Calu3 (cell line): ENCODE measurements around the gene SNX25. TPM values are rescaled to one million over a fixed set of nuclear protein-coding genes. Genes with fewer than 3 reads are reported as not detected.
"Not testable (repeated sequence)": the region's sequence is repeated elsewhere in the genome, so short reads cannot be mapped to it uniquely, and the experiment has no call there.

Experiments
- BruUV-seq: library from RNA; stranded (reverse); fragments of 400-500 nt; replicated peaks from 2 replicates; lab custom pipeline; 2021; lab: Mats Ljungman, UMichigan
- CTCF ChIA-PET: fragments of 300-600 bp; sonication (Branson Sonifier 250); formaldehyde crosslinking; loops from one replicate; lab custom pipeline; 2022; ENCODE audit warnings: antibody characterized with exemption; lab: Charles Lee
- DNase-seq: peaks from one replicate; pipeline ENCODE4 v3.0.0; 2022
- H3K27ac Mint-ChIP-seq: one replicate; pipeline ENCODE4 v1.8.0; 2022; ENCODE audit warnings: mixed read lengths; ENCODE audit not compliant: unreplicated experiment
- H3K27me3 Mint-ChIP-seq: one replicate; pipeline ENCODE4 v1.8.0; 2022; ENCODE audit warnings: mixed read lengths; ENCODE audit not compliant: unreplicated experiment
- H3K36me3 Mint-ChIP-seq: one replicate; pipeline ENCODE4 v1.8.0; 2022; ENCODE audit warnings: mild to moderate bottlenecking, moderate library complexity, mixed read lengths; ENCODE audit not compliant: insufficient read depth, unreplicated experiment
- H3K4me1 Mint-ChIP-seq: one replicate; pipeline ENCODE4 v1.8.0; 2022; ENCODE audit warnings: mild to moderate bottlenecking, low read depth, mixed read lengths; ENCODE audit not compliant: unreplicated experiment
- H3K4me3 Mint-ChIP-seq: one replicate; pipeline ENCODE4 v1.8.0; 2022; ENCODE audit warnings: mild to moderate bottlenecking, low read depth, moderate library complexity, mixed read lengths; ENCODE audit not compliant: unreplicated experiment
- H3K9me3 Mint-ChIP-seq: one replicate; pipeline ENCODE4 v1.8.0; 2022; ENCODE audit warnings: low read depth, mixed read lengths; ENCODE audit not compliant: unreplicated experiment
- CTCF ChIP-seq: fragments of 200-600 bp; IDR thresholded peaks from one replicate; pipeline ENCODE4 v1.8.0; 2022; ENCODE audit warnings: antibody characterized with exemption; ENCODE audit not compliant: unreplicated experiment
- intact Hi-C: fragments of 100-400 bp; cut with micrococcal nuclease; formaldehyde crosslinking; loops from one replicate; pipeline ENCODE4 v1.10.0; 2022; ENCODE audit not compliant: unreplicated experiment
- total RNA-seq: library from RNA; stranded (reverse); gene quantifications from 2 replicates; pipeline ENCODE4 v1.2.3, GENCODE V29; 2022

The SNX25 gene
- total RNA-seq, 1 experiment from 2014 or later: 16.1 TPM

- H3K36me3 Mint-ChIP-seq: no peaks in the 10 kb centered on the region
- H3K27ac Mint-ChIP-seq: no peak overlapping the region
- no peak overlapping the region for H3K4me3 Mint-ChIP-seq
- CTCF ChIA-PET: no interaction called here
- BruUV-seq: no TSS peak
- H3K4me1 Mint-ChIP-seq: no peaks in the 10 kb centered on the region
- no peaks in the 10 kb centered on the region for H3K27me3 Mint-ChIP-seq
- H3K9me3 Mint-ChIP-seq: no peaks in the 10 kb centered on the region
- TF ChIP-seq CTCF: no peak
- DNase-seq: no peak
- intact Hi-C loops: no loop called here
These were observed 46.5 kb downstream of the SNX25 start for GRCh38 chr4:185255868-185256267.

GRCh38 chr4:185256446-185256845 lies 47.0 kb downstream of the SNX25 start:
- Mint-ChIP-seq H3K36me3 (no peaks in the 10 kb centered on the region), H3K27me3 (no peaks in the 10 kb centered on the region), H3K27ac (no peak overlapping the region), H3K4me1 (no peaks in the 10 kb centered on the region), H3K9me3 (no peaks in the 10 kb centered on the region), H3K4me3 (no peak overlapping the region)
- no peak for DNase-seq
- no peak for TF ChIP-seq CTCF
- BruUV-seq: no TSS peak
- intact Hi-C loops: no loop called here
- CTCF ChIA-PET: interaction anchor here (0.9 kb wide), 1 partner anchor 16 kb away, joined by 4 read pairs; no protein-coding TSS in a partner anchor

GRCh38 chr4:185257086-185257485 lies 47.7 kb downstream of the SNX25 start:
- no peak for TF ChIP-seq CTCF
- H3K27me3 Mint-ChIP-seq: no peaks in the 10 kb centered on the region
- H3K4me1 Mint-ChIP-seq: no peaks in the 10 kb centered on the region
- DNase-seq: no peak
- no peak overlapping the region for H3K27ac Mint-ChIP-seq
- H3K4me3 Mint-ChIP-seq: no peak overlapping the region
- CTCF ChIA-PET: interaction anchor here (0.9 kb wide), 1 partner anchor 15 kb away, joined by 4 read pairs; no protein-coding TSS in a partner anchor
- no peaks in the 10 kb centered on the region for H3K9me3 Mint-ChIP-seq
- BruUV-seq: no TSS peak
- intact Hi-C loops: no loop called here
- no peaks in the 10 kb centered on the region for H3K36me3 Mint-ChIP-seq

DNA sequence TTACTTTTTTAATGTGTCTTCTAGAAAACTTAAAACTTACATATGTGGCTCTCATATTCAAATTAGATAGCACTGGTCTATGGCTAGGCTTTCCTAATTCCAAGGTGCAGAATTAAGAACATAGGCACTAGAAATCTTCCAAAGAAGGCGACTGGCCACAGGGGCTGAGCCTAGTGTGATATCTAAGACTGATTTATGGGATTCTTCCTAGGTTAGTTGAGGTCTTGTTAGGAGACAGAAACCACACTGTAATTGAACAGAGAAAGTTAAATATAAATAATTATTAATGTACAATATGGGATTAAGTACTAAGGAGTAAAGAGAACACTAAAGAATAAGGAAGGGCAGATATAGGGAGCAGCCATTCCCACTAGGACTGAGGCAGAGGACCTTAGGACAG lies 48.3 kb downstream of the SNX25 start:
- CTCF ChIA-PET: interaction anchor here (0.7 to 0.9 kb wide), 2 partner anchors 12 to 14 kb away, joined by 3 to 4 read pairs; no protein-coding TSS in a partner anchor
- H3K36me3 Mint-ChIP-seq: no peaks in the 10 kb centered on the region
- no peaks in the 10 kb centered on the region for H3K9me3 Mint-ChIP-seq
- H3K27me3 Mint-ChIP-seq: no peaks in the 10 kb centered on the region
- no peak for TF ChIP-seq CTCF
- intact Hi-C loops: no loop called here
- no peak for DNase-seq
- no TSS peak for BruUV-seq
- no peaks in the 10 kb centered on the region for H3K4me1 Mint-ChIP-seq
- no peak overlapping the region for H3K27ac Mint-ChIP-seq
- H3K4me3 Mint-ChIP-seq: no peak overlapping the region

- H3K4me3 Mint-ChIP-seq, DNase-seq, H3K4me1 Mint-ChIP-seq, H3K9me3 Mint-ChIP-seq, intact Hi-C loops, H3K27ac Mint-ChIP-seq, H3K36me3 Mint-ChIP-seq, H3K27me3 Mint-ChIP-seq, BruUV-seq: not testable (repeated sequence)
- CTCF ChIA-PET: interaction anchor here (0.7 kb wide), 1 partner anchor 10 kb away, joined by 3 read pairs; no protein-coding TSS in a partner anchor
These were observed 49.3 kb downstream of the SNX25 start for GRCh38 chr4:185258741-185259140.
